ENCODE data around the gene C19orf33.
"Not testable (repeated sequence)": the region's sequence is repeated elsewhere in the genome, so short reads cannot be mapped to it uniquely, and the experiment has no call there.

C19orf33 gene

GRCh38 chr19:38335949-38336637 lies 32.0 kb downstream of the C19orf33 start:
- Histone ChIP-seq H3K79me2 (ENCODE audit: low read length) (no peaks in the 10 kb centered on the region), H3K36me3 (replicated peaks; ENCODE audit: insufficient read depth, low read length) (no peaks in the 10 kb centered on the region), H3K9me2 (replicated peaks; ENCODE audit: insufficient read depth, low read length) (no peaks in the 10 kb centered on the region), H2AFZ (ENCODE audit: low read length) (peak overlapping the region; percentile 98), H3K4me3 (ENCODE audit: low read length) (peak overlapping the region; percentile 96), H3K4me1 (ENCODE audit: low read length) (no peaks in the 10 kb centered on the region; the same call in 1 of the 2 replicates), H3K27me3 (replicated peaks; ENCODE audit: insufficient read depth, low read length) (peaks cover 10% of the 10 kb centered on the region; the same call in 1 of the 2 replicates), H3K4me2 (ENCODE audit: low read depth, low read length) (peak overlapping the region; percentile 95), H3K27ac (ENCODE audit: low read length) (peak overlapping the region; percentile 78), H4K20me1 (ENCODE audit: insufficient read depth, low read length) (no peaks in the 10 kb centered on the region), H3K9me3 (replicated peaks; ENCODE audit: insufficient read depth, low read length) (no peaks in the 10 kb centered on the region), H3K9ac (ENCODE audit: low read length) (peak overlapping the region; percentile 77), H3F3A (ENCODE audit: insufficient read depth, low read length) (peaks cover 13% of the 10 kb centered on the region)
- DNase-seq, result peak; percentile 96
- TF ChIP-seq EZH2 (optimal IDR thresholded peaks at IDR 0.05; ENCODE audit: low read depth, low read length), result no peak
- TF ChIP-seq, protein P1, sequence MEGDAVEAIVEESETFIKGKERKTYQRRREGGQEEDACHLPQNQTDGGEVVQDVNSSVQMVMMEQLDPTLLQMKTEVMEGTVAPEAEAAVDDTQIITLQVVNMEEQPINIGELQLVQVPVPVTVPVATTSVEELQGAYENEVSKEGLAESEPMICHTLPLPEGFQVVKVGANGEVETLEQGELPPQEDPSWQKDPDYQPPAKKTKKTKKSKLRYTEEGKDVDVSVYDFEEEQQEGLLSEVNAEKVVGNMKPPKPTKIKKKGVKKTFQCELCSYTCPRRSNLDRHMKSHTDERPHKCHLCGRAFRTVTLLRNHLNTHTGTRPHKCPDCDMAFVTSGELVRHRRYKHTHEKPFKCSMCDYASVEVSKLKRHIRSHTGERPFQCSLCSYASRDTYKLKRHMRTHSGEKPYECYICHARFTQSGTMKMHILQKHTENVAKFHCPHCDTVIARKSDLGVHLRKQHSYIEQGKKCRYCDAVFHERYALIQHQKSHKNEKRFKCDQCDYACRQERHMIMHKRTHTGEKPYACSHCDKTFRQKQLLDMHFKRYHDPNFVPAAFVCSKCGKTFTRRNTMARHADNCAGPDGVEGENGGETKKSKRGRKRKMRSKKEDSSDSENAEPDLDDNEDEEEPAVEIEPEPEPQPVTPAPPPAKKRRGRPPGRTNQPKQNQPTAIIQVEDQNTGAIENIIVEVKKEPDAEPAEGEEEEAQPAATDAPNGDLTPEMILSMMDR (IDR thresholded peaks at IDR 0.05; ENCODE audit: low read length), result no peak
- no peak for TF ChIP-seq EZH2phosphoT487 (IDR thresholded peaks at IDR 0.05; ENCODE audit: low read length)

DNA sequence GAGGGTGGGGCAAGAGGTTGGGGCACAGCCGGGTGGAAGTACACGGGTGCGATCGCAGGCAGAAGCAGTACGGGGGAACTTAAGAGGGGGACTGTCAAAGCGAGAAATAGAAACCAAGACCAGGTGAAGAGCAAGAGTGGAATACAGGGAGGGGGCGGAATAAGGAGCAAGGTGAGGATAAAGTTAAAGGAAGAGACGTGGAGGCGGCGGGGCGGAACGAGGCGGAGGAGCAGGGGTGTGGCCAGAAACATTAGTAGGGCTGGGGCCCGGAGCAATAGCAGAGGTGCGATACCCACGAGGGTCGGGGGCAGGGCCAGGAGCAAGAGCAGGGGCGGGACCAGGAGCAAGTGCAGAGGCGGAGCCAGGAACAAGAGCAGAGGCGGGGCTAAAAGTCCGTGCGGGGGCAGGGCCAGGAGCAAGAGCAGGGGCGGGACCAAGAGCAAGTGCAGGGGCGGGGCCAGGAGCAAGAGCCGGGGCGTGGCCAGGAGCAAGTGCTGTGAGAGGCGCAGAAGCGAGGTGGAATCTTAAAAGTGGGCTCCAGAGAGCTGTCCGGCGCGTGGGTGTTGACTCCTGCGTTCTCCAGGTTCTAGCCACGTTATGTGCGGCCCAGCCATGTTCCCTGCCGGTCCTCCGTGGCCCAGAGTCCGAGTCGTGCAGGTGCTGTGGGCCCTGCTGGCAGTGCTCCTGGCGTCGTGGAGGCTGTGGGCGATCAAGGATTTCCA lies 32.7 kb downstream of the C19orf33 start:
- Histone ChIP-seq H3K27me3 (replicated peaks; ENCODE audit: insufficient read depth, low read length) (0 out of 2 replicates have a peak, but pooled peaks cover 6% of the 10 kb centered on the region), H3K9me3 (replicated peaks; ENCODE audit: insufficient read depth, low read length) (no peaks in the 10 kb centered on the region), H3F3A (ENCODE audit: insufficient read depth, low read length) (peaks cover 13% of the 10 kb centered on the region), H3K4me1 (ENCODE audit: low read length) (no peaks in the 10 kb centered on the region; the same call in 1 of the 2 replicates), H2AFZ (ENCODE audit: low read length) (peak overlapping the region; percentile 98), H3K27ac (ENCODE audit: low read length) (peak overlapping the region; percentile 78), H4K20me1 (ENCODE audit: insufficient read depth, low read length) (no peaks in the 10 kb centered on the region), H3K4me3 (ENCODE audit: low read length) (peak overlapping the region; percentile 96), H3K79me2 (ENCODE audit: low read length) (no peaks in the 10 kb centered on the region), H3K36me3 (replicated peaks; ENCODE audit: insufficient read depth, low read length) (no peaks in the 10 kb centered on the region), H3K4me2 (ENCODE audit: low read depth, low read length) (peak overlapping the region; percentile 95), H3K9ac (ENCODE audit: low read length) (peak overlapping the region; percentile 77), H3K9me2 (replicated peaks; ENCODE audit: insufficient read depth, low read length) (no peaks in the 10 kb centered on the region)
- peak; percentile 94 for DNase-seq
- TF ChIP-seq, protein P1 (IDR thresholded peaks at IDR 0.05; ENCODE audit: low read length), result no peak
- TF ChIP-seq EZH2phosphoT487 (IDR thresholded peaks at IDR 0.05; ENCODE audit: low read length), result no peak
- no peak for TF ChIP-seq EZH2 (optimal IDR thresholded peaks at IDR 0.05; ENCODE audit: low read depth, low read length)

DNA sequence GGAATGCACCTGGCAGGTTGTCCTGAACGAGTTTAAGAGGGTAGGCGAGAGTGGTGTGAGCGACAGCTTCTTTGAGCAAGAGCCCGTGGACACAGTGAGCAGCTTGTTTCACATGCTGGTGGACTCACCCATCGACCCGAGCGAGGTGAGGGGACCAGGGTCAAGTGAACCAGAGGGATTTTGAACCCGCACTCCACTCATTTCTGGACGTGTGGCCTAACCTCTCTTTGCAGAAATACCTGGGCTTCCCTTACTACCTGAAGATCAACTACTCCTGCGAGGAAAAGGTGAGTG lies 33.3 kb downstream of the C19orf33 start:
- Histone ChIP-seq H3F3A (ENCODE audit: insufficient read depth, low read length) (peaks cover 13% of the 10 kb centered on the region), H3K79me2 (ENCODE audit: low read length) (no peaks in the 10 kb centered on the region), H3K4me2 (ENCODE audit: low read depth, low read length) (peak overlapping the region; percentile 95), H3K27me3 (replicated peaks; ENCODE audit: insufficient read depth, low read length) (0 out of 2 replicates have a peak, but pooled peaks cover 5% of the 10 kb centered on the region), H3K27ac (ENCODE audit: low read length) (no peak overlapping the region), H4K20me1 (ENCODE audit: insufficient read depth, low read length) (no peaks in the 10 kb centered on the region), H2AFZ (ENCODE audit: low read length) (peak overlapping the region; percentile 98), H3K4me3 (ENCODE audit: low read length) (peak overlapping the region; percentile 96), H3K9me2 (replicated peaks; ENCODE audit: insufficient read depth, low read length) (no peaks in the 10 kb centered on the region), H3K9ac (ENCODE audit: low read length) (no peak overlapping the region), H3K4me1 (ENCODE audit: low read length) (no peaks in the 10 kb centered on the region; the same call in 1 of the 2 replicates), H3K36me3 (replicated peaks; ENCODE audit: insufficient read depth, low read length) (no peaks in the 10 kb centered on the region), H3K9me3 (replicated peaks; ENCODE audit: insufficient read depth, low read length) (no peaks in the 10 kb centered on the region)
- TF ChIP-seq EZH2phosphoT487 (IDR thresholded peaks at IDR 0.05; ENCODE audit: low read length) (no peak), EZH2 (optimal IDR thresholded peaks at IDR 0.05; ENCODE audit: low read depth, low read length) (no peak)
- TF ChIP-seq, protein P1 (IDR thresholded peaks at IDR 0.05; ENCODE audit: low read length), result no peak
- no peak for DNase-seq

DNA sequence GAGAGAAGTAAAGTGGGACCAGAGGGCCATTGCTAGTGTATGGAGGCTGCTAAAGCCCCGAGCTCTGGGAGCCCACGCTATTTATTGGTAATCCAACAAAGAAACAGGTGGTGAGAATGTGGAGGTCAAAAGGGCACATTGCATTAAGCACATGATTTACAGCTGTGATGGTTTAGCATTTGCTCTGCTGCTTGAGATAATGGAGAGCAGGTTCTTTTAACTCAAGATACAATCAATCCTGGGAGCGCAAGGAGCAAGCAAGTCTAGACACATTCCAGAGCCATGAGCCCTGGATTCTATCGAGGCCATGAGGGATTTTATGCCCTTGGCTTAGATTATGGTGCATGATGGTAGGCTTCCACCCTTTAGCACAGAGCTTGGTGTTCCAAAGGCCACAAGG lies 35.0 kb downstream of the C19orf33 start:
- not testable (repeated sequence) for DNase-seq; H3K36me3 ChIP-seq (replicated peaks; ENCODE audit: insufficient read depth, low read length); H2AFZ ChIP-seq (ENCODE audit: low read length); H3K4me1 ChIP-seq (ENCODE audit: low read length); H3K4me3 ChIP-seq (ENCODE audit: low read length); H3K79me2 ChIP-seq (ENCODE audit: low read length); H3K9me2 ChIP-seq (replicated peaks; ENCODE audit: insufficient read depth, low read length); H4K20me1 ChIP-seq (ENCODE audit: insufficient read depth, low read length); H3K4me2 ChIP-seq (ENCODE audit: low read depth, low read length); H3K9me3 ChIP-seq (replicated peaks; ENCODE audit: insufficient read depth, low read length); H3K27me3 ChIP-seq (replicated peaks; ENCODE audit: insufficient read depth, low read length); H3K9ac ChIP-seq (ENCODE audit: low read length); H3K27ac ChIP-seq (ENCODE audit: low read length)
- peaks cover 13% of the 10 kb centered on the region for H3F3A ChIP-seq (ENCODE audit: insufficient read depth, low read length)
